A549 (cell line): ENCODE data around the gene PRMT5. TPM values are rescaled to one million over a fixed set of nuclear protein-coding genes. Genes with fewer than 3 reads are reported as not detected.

Source experiments
- ATAC-seq, 2 experiments: fragments of 200-7000 bp in 1 of 2; fragments of >200 bp in 1 of 2; cut with Nextera tagmentation in 1 of 2; cut with Tn5 transposase in 1 of 2; 3 replicates each; pipeline versions ENCODE4 v1.8.0 to v1.9.1; 2018 to 2020; ENCODE audit warnings: mild to moderate bottlenecking in 1 of 2, moderate library complexity in 1 of 2
- CTCF ChIA-PET: fragments of 300-600 bp; sonication (Branson Sonifier 250); formaldehyde crosslinking; extraction: SDS; loops from one replicate; lab custom pipeline; 2021; ENCODE audit warnings: antibody characterized with exemption, inconsistent platforms; lab: Yijun Ruan, JAX
- POLR2A ChIA-PET: fragments of 350-600 bp; formaldehyde crosslinking; extraction: SDS; loops from one replicate; lab custom pipeline; 2021; ENCODE audit warnings: antibody characterized with exemption, inconsistent platforms; lab: Yijun Ruan, JAX
- DNase-seq, 2 experiments: peaks; one replicate each; pipeline versions ENCODE4 v3.0.0 to v3.0.0-alpha.2; 2011 to 2016; ENCODE audit warnings: low read depth in 1 of 2, low spot score in 1 of 2
- FAIRE-seq: peaks from 2 replicates; lab custom pipeline; 2011; peaks lifted over from hg19 to GRCh38; lab: Jason Lieb, UNC
- H3K27ac ChIP-seq, 2 experiments: fragments of >200 bp; sonication (Bioruptor Twin); formaldehyde crosslinking; 3 replicates each; pipeline ENCODE4 v1.5.1; 2016 to 2017
- H3K4me1 ChIP-seq: fragments of >200 bp; sonication (Bioruptor Twin); formaldehyde crosslinking; 3 replicates; pipeline ENCODE4 v1.6.1; 2016
- H3K4me2 ChIP-seq: fragments of >200 bp; sonication (Bioruptor Twin); formaldehyde crosslinking; 3 replicates; pipeline ENCODE4 v1.6.1; 2016
- H3K4me3 ChIP-seq: fragments of >200 bp; sonication (Bioruptor Twin); formaldehyde crosslinking; 3 replicates; pipeline ENCODE4 v1.5.1; 2016
- H3K9me3 ChIP-seq: fragments of >200 bp; sonication (Bioruptor Twin); formaldehyde crosslinking; 3 replicates; pipeline ENCODE4 v1.6.1; 2016
- CBX8 ChIP-seq: fragments of 200-600 bp; sonication (generic); IDR thresholded peaks from 2 replicates; pipeline ENCODE4 v1.6.1; 2016
- CHD2 ChIP-seq: fragments of 150-350 bp; IDR thresholded peaks from 2 replicates; pipeline ENCODE4 v1.6.1; 2014; ENCODE audit warnings: low read length; ENCODE audit not compliant: partially characterized antibody
- EHF ChIP-seq: fragments of 250-450 bp; sonication (Bioruptor Pico); IDR thresholded peaks from 2 replicates; pipeline ENCODE4 v1.5.0; 2020; ENCODE audit warnings: mild to moderate bottlenecking
- EP300 ChIP-seq, 2 experiments: fragments of >200 bp; sonication (Bioruptor Twin); formaldehyde crosslinking; IDR thresholded peaks; 2 replicates in 1 of 2; 3 replicates in 1 of 2; pipeline ENCODE4 v1.6.1; 2016 to 2017
- HOXA7 ChIP-seq: fragments of 250-450 bp; sonication (Bioruptor Pico); IDR thresholded peaks from 2 replicates; pipeline ENCODE4 v1.5.0; 2020; ENCODE audit warnings: mild to moderate bottlenecking, moderate library complexity
- HOXB5 ChIP-seq: fragments of 250-450 bp; sonication (Bioruptor Pico); IDR thresholded peaks from 2 replicates; pipeline ENCODE4 v1.5.0; 2020; ENCODE audit warnings: mild to moderate bottlenecking, moderate library complexity
- JUN ChIP-seq, 2 experiments: fragments of >200 bp; sonication (Bioruptor Twin); formaldehyde crosslinking; IDR thresholded peaks; 2 replicates in 1 of 2; 3 replicates in 1 of 2; pipeline ENCODE4 v1.6.1; 2016 to 2017
- KDM1A ChIP-seq: fragments of 200-600 bp; sonication (generic); IDR thresholded peaks from 2 replicates; pipeline ENCODE4 v1.6.1; 2016; ENCODE audit warnings: low read depth, mild to moderate bottlenecking
- NFE2L2 ChIP-seq: fragments of 150-350 bp; conservative IDR thresholded peaks from 2 replicates; pipeline ENCODE4 v1.6.1; 2014; ENCODE audit warnings: low read length
- POLR2A ChIP-seq: IDR thresholded peaks from 2 replicates; pipeline ENCODE4 v1.6.1; 2012; ENCODE audit warnings: mild to moderate bottlenecking, low read length
- SMC3 ChIP-seq: fragments of >200 bp; sonication (Bioruptor Twin); formaldehyde crosslinking; IDR thresholded peaks from 3 replicates; pipeline ENCODE4 v1.6.1; 2018; ENCODE audit warnings: inconsistent platforms
- SREBF2 ChIP-seq: fragments of 450-650 bp; IDR thresholded peaks from 2 replicates; pipeline ENCODE4 v1.6.1; 2014; ENCODE audit warnings: mild to moderate bottlenecking, moderate library complexity
- TFCP2L1 ChIP-seq: fragments of 250-450 bp; sonication (Bioruptor Pico); IDR thresholded peaks from 2 replicates; pipeline ENCODE4 v1.5.0; 2021; ENCODE audit warnings: mild to moderate bottlenecking
- TP53 ChIP-seq: fragments of 250-450 bp; sonication (Bioruptor Pico); IDR thresholded peaks from 2 replicates; pipeline ENCODE4 v1.5.0; 2021; ENCODE audit warnings: mild to moderate bottlenecking, moderate library complexity
- ZNF302 ChIP-seq: fragments of 250-450 bp; sonication (Bioruptor Pico); IDR thresholded peaks from 2 replicates; pipeline ENCODE4 v1.9.0; 2021; ENCODE audit warnings: inconsistent platforms, mild to moderate bottlenecking, moderate library complexity
- WGBS: methylation state at CpG from one replicate; pipeline ENCODE4 v1.1.6; 2017; ENCODE audit errors: missing lambda C conversion rate; 5-methylcytosine and 5-hydroxymethylcytosine counted together
- polyA plus RNA-seq, 4 experiments: library from polyadenylated mRNA; depleted of rRNA in 3 of 4; stranded (reverse); fragments of >200 nt; fragmentation: RNase III in 1 of 4; extraction: RNeasy Plus Mini Kit Qiagen cat#74134 plus additional on column Dnase treatment in 1 of 4; gene quantifications; 2 replicates in 3 of 4; 3 replicates in 1 of 4; pipeline ENCODE4 v1.2.3, GENCODE V29; 2011 to 2017
- TF ChIP-seq, protein P1 (sequence below): fragments of >200 bp; sonication (Bioruptor Twin); formaldehyde crosslinking; IDR thresholded peaks from 3 replicates; pipeline ENCODE4 v1.5.1; 2016
- TF ChIP-seq, protein P2 (sequence below): IDR thresholded peaks from 2 replicates; pipeline ENCODE4 v1.6.1; 2012
- TF ChIP-seq, protein P3 (sequence below): fragments of >200 bp; sonication (Bioruptor Twin); formaldehyde crosslinking; IDR thresholded peaks from 3 replicates; pipeline ENCODE4 v1.6.1; 2016
- TF ChIP-seq, protein P4 (sequence below): fragments of 450-650 bp; IDR thresholded peaks from 2 replicates; pipeline ENCODE4 v1.6.1; 2014; ENCODE audit warnings: antibody characterized with exemption
- TF ChIP-seq, protein P5 (sequence below): IDR thresholded peaks from 2 replicates; pipeline ENCODE4 v1.6.1; 2012; ENCODE audit warnings: low read depth, borderline replicate concordance
- TF ChIP-seq, protein P6 (sequence below): fragments of 250-450 bp; sonication (Bioruptor Pico); IDR thresholded peaks from 2 replicates; pipeline ENCODE4 v1.5.0; 2021; ENCODE audit warnings: mild to moderate bottlenecking, moderate library complexity, borderline replicate concordance

The PRMT5 gene
- polyA plus RNA-seq, 2 of the 4 experiments (the other 2 are of a cell fraction) = 188 to 214 TPM

DNA sequence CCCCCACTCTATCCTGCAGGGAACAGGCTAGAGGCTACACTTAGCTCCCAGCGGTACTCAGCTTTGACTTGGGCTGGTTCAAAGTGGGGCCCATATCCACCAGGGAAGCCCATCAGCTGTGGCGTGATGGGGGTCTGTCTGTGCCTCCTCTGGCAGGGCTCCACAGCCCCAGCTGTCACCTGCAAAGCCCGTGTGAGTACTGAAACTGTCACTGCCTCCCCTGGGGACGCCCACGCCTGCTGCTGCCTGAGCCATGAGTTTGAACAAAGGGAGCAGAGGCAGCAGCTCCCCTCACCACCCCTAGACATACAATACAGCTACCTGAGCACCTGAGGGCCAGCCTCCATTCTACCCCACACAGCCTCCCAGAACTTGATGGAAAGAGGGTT, 41.2 kb downstream of the PRMT5 start:
- TF ChIP-seq EP300 (IDR thresholded peaks at IDR 0.05) (no peak), SREBF2 (no peak), TP53 (CRISPR knock-in tag) (no peak)
- TF ChIP-seq, protein P1, sequence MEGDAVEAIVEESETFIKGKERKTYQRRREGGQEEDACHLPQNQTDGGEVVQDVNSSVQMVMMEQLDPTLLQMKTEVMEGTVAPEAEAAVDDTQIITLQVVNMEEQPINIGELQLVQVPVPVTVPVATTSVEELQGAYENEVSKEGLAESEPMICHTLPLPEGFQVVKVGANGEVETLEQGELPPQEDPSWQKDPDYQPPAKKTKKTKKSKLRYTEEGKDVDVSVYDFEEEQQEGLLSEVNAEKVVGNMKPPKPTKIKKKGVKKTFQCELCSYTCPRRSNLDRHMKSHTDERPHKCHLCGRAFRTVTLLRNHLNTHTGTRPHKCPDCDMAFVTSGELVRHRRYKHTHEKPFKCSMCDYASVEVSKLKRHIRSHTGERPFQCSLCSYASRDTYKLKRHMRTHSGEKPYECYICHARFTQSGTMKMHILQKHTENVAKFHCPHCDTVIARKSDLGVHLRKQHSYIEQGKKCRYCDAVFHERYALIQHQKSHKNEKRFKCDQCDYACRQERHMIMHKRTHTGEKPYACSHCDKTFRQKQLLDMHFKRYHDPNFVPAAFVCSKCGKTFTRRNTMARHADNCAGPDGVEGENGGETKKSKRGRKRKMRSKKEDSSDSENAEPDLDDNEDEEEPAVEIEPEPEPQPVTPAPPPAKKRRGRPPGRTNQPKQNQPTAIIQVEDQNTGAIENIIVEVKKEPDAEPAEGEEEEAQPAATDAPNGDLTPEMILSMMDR = no peak
- TF ChIP-seq, all 56 proteins: peak for 0
- peak overlapping the region; percentile 73 for H3K4me2 ChIP-seq
- no peak for DNase-seq
- ChIA-PET POLR2A (interaction anchor here (0.6 to 2.9 kb wide), 2 partner anchors 16 to 77 kb away, joined by 3 to 11 read pairs; partner anchors contain the start of gene LRP10), CTCF (interaction anchor here (0.9 to 23.1 kb wide), 6 partner anchors 7 to 331 kb away, joined by 4 to 368 read pairs (median 9); partner anchors contain the start of genes LRP10 and REM2)
- no peaks in the 10 kb centered on the region for H3K9me3 ChIP-seq
- H3K27ac ChIP-seq = peak overlapping the region; percentile 87 to 93; a peak in 5 of 6 replicates
- FAIRE-seq = no peak
- no peak for ATAC-seq
- peak overlapping the region; percentile 61 for H3K4me3 ChIP-seq
- peaks cover 18% of the 10 kb centered on the region for H3K4me1 ChIP-seq
- 87% methylated on average over 2 of the region's 5 CpGs for WGBS

DNA sequence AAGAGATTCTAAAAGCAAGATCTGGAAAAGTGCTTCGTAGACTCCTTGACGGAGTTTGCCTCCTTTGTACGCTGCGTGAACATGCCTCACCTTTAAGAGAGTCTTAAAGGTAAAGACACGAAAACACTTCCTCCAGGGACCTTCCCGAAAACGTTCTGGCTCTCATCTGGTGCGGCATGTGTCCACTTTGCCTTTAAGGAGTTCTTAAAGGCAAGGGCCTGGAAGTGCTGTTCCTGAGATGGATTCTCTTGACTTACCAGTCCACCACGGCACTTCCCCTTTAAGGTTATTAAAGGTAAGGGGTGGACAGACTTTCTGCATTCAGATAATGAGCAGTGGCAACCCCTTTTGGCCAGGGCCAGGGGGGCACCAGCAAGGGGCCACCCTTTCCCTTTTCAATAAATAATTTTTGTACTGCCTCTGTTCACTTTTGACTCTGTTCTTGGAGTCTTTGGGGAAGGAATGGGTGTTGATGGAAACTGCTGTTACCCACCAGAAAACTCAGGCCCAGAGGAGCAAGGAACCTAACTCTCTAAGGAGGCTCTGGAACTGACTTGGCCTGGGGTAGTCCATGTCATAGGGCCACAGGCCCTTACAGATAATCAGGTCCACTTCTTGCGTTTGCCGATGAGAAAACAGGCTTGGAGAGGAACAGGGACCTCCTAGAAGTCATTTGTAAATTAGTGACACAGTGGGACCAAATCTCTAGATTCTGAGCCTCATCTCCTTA, 41.8 kb downstream of the PRMT5 start:
- TF ChIP-seq, protein P2, sequence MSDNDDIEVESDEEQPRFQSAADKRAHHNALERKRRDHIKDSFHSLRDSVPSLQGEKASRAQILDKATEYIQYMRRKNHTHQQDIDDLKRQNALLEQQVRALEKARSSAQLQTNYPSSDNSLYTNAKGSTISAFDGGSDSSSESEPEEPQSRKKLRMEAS = peak; percentile 47; the same call in 1 of the 2 replicates
- no peak for TF ChIP-seq CHD2
- FAIRE-seq (no peak), DNase-seq (peak; percentile 67 to 91), ATAC-seq (peak; percentile 79 to 82)
- H3K27ac ChIP-seq = peak overlapping the region; percentile 87 to 93
- H3K4me2 ChIP-seq = peak overlapping the region; percentile 73
- WGBS = 19% methylated on average over 11 of the region's 11 CpGs
- ChIA-PET POLR2A (interaction anchor here (1.1 to 2.9 kb wide), 3 partner anchors 14 to 32 kb away, joined by 5 to 11 read pairs (median 10); partner anchors contain the start of genes LRP10 and RBM23), CTCF (interaction anchor here (0.8 to 23.1 kb wide), 7 partner anchors 6 to 331 kb away, joined by 3 to 368 read pairs (median 9); partner anchors contain the start of genes LRP10 and REM2)
- peaks cover 18% of the 10 kb centered on the region for H3K4me1 ChIP-seq
- peak overlapping the region; percentile 61 for H3K4me3 ChIP-seq
- H3K9me3 ChIP-seq = no peaks in the 10 kb centered on the region

DNA sequence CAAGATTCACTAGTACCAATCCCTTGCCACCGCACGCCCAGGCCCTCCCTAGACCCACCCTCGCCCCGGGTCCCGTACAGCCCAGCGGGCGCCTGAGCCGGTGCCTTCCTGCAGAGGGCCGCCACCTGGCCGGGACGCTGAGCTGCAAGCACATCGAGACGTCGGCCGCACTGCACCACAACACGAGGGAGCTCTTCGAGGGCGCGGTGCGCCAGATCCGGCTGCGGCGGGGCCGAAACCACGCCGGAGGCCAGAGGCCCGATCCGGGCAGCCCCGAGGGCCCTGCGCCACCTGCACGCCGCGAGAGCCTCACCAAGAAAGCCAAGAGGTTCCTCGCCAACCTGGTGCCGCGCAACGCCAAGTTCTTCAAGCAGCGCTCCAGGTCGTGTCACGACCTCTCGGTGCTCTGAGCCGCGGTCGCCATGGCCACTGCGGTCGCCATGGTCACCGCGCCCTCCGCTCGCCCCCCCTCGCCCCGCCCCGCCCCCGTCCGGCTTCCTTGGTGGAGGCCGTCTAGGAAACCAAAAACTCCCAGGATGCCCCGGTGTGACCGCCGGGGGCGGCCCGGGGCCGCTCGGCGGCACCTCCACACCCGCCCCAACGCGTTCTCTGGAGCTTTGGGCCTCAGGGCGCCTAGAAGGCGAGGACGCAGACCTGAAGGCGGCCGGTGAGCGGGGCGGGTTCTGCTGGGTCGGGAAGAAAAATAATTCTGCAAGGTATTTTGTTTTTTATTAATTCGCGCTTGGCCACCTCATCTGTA, 42.5 kb downstream of the PRMT5 start:
- ChIA-PET POLR2A (interaction anchor here (0.5 to 2.9 kb wide), 5 partner anchors 10 to 71 kb away, joined by 3 to 11 read pairs (median 5); partner anchors contain the start of genes LRP10 and RBM23), CTCF (interaction anchor here (0.6 to 23.1 kb wide), 6 partner anchors 9 to 182 kb away, joined by 3 to 368 read pairs (median 5); partner anchors contain the start of gene LRP10)
- Histone ChIP-seq H3K9me3 (no peaks in the 10 kb centered on the region), H3K4me2 (peak overlapping the region; percentile 73), H3K4me1 (peaks cover 18% of the 10 kb centered on the region), H3K27ac (peak overlapping the region; percentile 87 to 93), H3K4me3 (peak overlapping the region; percentile 61)
- no peak for FAIRE-seq
- peak; percentile 66 to 73 for DNase-seq
- WGBS = 13% methylated on average over 24 of the region's 77 CpGs
- TF ChIP-seq, protein P3, sequence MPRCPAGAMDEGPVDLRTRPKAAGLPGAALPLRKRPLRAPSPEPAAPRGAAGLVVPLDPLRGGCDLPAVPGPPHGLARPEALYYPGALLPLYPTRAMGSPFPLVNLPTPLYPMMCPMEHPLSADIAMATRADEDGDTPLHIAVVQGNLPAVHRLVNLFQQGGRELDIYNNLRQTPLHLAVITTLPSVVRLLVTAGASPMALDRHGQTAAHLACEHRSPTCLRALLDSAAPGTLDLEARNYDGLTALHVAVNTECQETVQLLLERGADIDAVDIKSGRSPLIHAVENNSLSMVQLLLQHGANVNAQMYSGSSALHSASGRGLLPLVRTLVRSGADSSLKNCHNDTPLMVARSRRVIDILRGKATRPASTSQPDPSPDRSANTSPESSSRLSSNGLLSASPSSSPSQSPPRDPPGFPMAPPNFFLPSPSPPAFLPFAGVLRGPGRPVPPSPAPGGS = 0 out of 3 replicates have a peak, but pooled peaks have one; percentile 60
- TF ChIP-seq, protein P2 = peak; percentile 91
- TF ChIP-seq CBX8 (no peak), HOXB5 (CRISPR knock-in tag) (peak; percentile 77), POLR2A (peak; percentile 65), TP53 (CRISPR knock-in tag) (no peak), NFE2L2 (no peak), SREBF2 (no peak), KDM1A (no peak), TFCP2L1 (CRISPR knock-in tag) (peak; percentile 49; the same call in 1 of the 2 replicates), SMC3 (no peak), JUN (IDR thresholded peaks at IDR 0.05) (0 out of 5 replicates have a peak, but pooled peaks have one; percentile 34 to 60), HOXA7 (CRISPR knock-in tag) (no peak), EHF (CRISPR knock-in tag) (peak; percentile 59; the same call in 1 of the 2 replicates), ZNF302 (CRISPR knock-in tag) (peak; percentile 54; the same call in 1 of the 2 replicates)
- TF ChIP-seq, protein P4, sequence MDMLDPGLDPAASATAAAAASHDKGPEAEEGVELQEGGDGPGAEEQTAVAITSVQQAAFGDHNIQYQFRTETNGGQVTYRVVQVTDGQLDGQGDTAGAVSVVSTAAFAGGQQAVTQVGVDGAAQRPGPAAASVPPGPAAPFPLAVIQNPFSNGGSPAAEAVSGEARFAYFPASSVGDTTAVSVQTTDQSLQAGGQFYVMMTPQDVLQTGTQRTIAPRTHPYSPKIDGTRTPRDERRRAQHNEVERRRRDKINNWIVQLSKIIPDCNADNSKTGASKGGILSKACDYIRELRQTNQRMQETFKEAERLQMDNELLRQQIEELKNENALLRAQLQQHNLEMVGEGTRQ = no peak
- TF ChIP-seq, protein P5, sequence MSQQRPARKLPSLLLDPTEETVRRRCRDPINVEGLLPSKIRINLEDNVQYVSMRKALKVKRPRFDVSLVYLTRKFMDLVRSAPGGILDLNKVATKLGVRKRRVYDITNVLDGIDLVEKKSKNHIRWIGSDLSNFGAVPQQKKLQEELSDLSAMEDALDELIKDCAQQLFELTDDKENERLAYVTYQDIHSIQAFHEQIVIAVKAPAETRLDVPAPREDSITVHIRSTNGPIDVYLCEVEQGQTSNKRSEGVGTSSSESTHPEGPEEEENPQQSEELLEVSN = peak; percentile 93
- TF ChIP-seq, protein P6, sequence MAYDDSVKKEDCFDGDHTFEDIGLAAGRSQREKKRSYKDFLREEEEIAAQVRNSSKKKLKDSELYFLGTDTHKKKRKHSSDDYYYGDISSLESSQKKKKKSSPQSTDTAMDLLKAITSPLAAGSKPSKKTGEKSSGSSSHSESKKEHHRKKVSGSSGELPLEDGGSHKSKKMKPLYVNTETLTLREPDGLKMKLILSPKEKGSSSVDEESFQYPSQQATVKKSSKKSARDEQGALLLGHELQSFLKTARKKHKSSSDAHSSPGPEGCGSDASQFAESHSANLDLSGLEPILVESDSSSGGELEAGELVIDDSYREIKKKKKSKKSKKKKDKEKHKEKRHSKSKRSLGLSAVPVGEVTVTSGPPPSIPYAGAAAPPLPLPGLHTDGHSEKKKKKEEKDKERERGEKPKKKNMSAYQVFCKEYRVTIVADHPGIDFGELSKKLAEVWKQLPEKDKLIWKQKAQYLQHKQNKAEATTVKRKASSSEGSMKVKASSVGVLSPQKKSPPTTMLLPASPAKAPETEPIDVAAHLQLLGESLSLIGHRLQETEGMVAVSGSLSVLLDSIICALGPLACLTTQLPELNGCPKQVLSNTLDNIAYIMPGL (CRISPR knock-in tag) = no peak
- peak; percentile 78 to 80 for ATAC-seq
